HepG2 (cell line): Measurements from ENCODE around the gene NELFCD. TPM values are rescaled to one million over a fixed set of nuclear protein-coding genes. Genes with fewer than 3 reads are reported as not detected.

ENCODE experiments used
- AKAP8 ChIP-seq: sonication (generic); formaldehyde crosslinking; IDR thresholded peaks from 2 replicates; pipeline ENCODE4 v1.5.1; 2020; ENCODE audit warnings: mild to moderate bottlenecking, missing genetic modification reagents
- HOXA9 ChIP-seq: sonication (generic); formaldehyde crosslinking; IDR thresholded peaks from 2 replicates; pipeline ENCODE4 v1.8.1; 2022; ENCODE audit warnings: missing genetic modification reagents, mild to moderate bottlenecking, moderate library complexity, borderline replicate concordance
- IRF2 ChIP-seq: IDR thresholded peaks from 2 replicates; pipeline ENCODE4 v1.6.1; 2018; ENCODE audit warnings: missing genetic modification reagents, missing compliant biosample characterization
- KLF9 ChIP-seq: IDR thresholded peaks from 2 replicates; pipeline ENCODE4 v1.6.1; 2016; ENCODE audit warnings: low read depth
- MEF2D ChIP-seq: sonication (generic); formaldehyde crosslinking; IDR thresholded peaks from 2 replicates; pipeline ENCODE4 v1.5.1; 2020; ENCODE audit warnings: mild to moderate bottlenecking, missing genetic modification reagents
- PITX1 ChIP-seq: sonication (generic); formaldehyde crosslinking; IDR thresholded peaks from 2 replicates; pipeline ENCODE4 v1.5.1; 2020; ENCODE audit warnings: mild to moderate bottlenecking, missing genetic modification reagents
- RFX3 ChIP-seq: IDR thresholded peaks from 2 replicates; pipeline ENCODE4 v1.6.1; 2016; ENCODE audit warnings: missing biosample characterization, missing genetic modification reagents
- SIN3B ChIP-seq: fragments of 150-350 bp; IDR thresholded peaks from 2 replicates; pipeline ENCODE4 v1.6.1; 2014; ENCODE audit warnings: low read length
- SNAPC4 ChIP-seq: sonication (generic); formaldehyde crosslinking; IDR thresholded peaks from 2 replicates; pipeline ENCODE4 v1.4.0; 2020; ENCODE audit warnings: mild to moderate bottlenecking, missing genetic modification reagents
- TIGD3 ChIP-seq: sonication (generic); formaldehyde crosslinking; IDR thresholded peaks from 2 replicates; pipeline ENCODE4 v1.5.1; 2020; ENCODE audit warnings: mild to moderate bottlenecking, missing genetic modification reagents, borderline replicate concordance
- TMF1 ChIP-seq: sonication (generic); formaldehyde crosslinking; IDR thresholded peaks from 2 replicates; pipeline ENCODE4 v1.8.1; 2022; ENCODE audit warnings: low read depth, missing genetic modification reagents
- ZHX1 ChIP-seq: sonication (generic); formaldehyde crosslinking; IDR thresholded peaks from 2 replicates; pipeline ENCODE4 v1.8.1; 2022; ENCODE audit warnings: low read depth, mild to moderate bottlenecking, missing genetic modification reagents
- ZNF138 ChIP-seq: sonication (generic); formaldehyde crosslinking; IDR thresholded peaks from 2 replicates; pipeline ENCODE4 v1.5.0; 2020; ENCODE audit warnings: mild to moderate bottlenecking, low read depth, missing genetic modification reagents
- ZNF562 ChIP-seq: sonication (generic); formaldehyde crosslinking; IDR thresholded peaks from 2 replicates; pipeline ENCODE4 v1.8.0; 2022; ENCODE audit warnings: missing genetic modification reagents, borderline replicate concordance
- ZNF564 ChIP-seq: sonication (generic); formaldehyde crosslinking; IDR thresholded peaks from 2 replicates; pipeline ENCODE4 v1.8.1; 2023; ENCODE audit warnings: mild to moderate bottlenecking, missing genetic modification reagents
- ZNF781 ChIP-seq: sonication (generic); formaldehyde crosslinking; IDR thresholded peaks from 2 replicates; pipeline ENCODE4 v1.5.1; 2020; ENCODE audit warnings: borderline replicate concordance, mild to moderate bottlenecking, missing genetic modification reagents; ENCODE audit errors: not compliant biosample characterization
- polyA plus RNA-seq, 8 experiments: library from polyadenylated mRNA; depleted of rRNA in 3 of 8; stranded (reverse) in 7 of 8; unstranded in 1 of 8; fragments of >200 nt; fragmentation: Illumina TruSeq in 4 of 8; extraction: Trizol in 4 of 8; gene quantifications; 2 replicates each; pipeline versions ENCODE4 v1.2.1 to v1.2.3, GENCODE V29; 2011 to 2016; ENCODE audit warnings: low read depth in 4 of 8, missing spikeins in 1 of 8, mixed read lengths in 1 of 8; ENCODE audit not compliant: insufficient read depth in 1 of 8
- total RNA-seq, 5 experiments: library from RNA; depleted of rRNA; stranded (reverse); fragments of >200 nt; fragmentation: Illumina TruSeq; extraction: Trizol; gene quantifications; 2 replicates each; pipeline ENCODE4 v1.2.3, GENCODE V29; 2016; ENCODE audit warnings: low read depth in 1 of 5

Gene NELFCD
- total and polyA plus RNA-seq, 2 of the 13 experiments (the other 11 are each of a cell fraction or from before 2014, with no cell fraction given), result 159 to 203 TPM

GRCh38 chr20:59004763-59005522, 23.9 kb downstream of the NELFCD start (continued):
- TF ChIP-seq SNAPC4 (CRISPR knock-in tag) (no peak), SIN3B (no peak), TIGD3 (CRISPR knock-in tag) (no peak), HOXA9 (CRISPR knock-in tag) (no peak), RFX3 (CRISPR knock-in tag) (no peak), IRF2 (CRISPR knock-in tag) (peak; percentile 34; the same call in 1 of the 2 replicates), AKAP8 (CRISPR knock-in tag) (no peak; the same call in 1 of the 2 replicates), ZNF562 (CRISPR knock-in tag) (no peak), ZNF781 (CRISPR knock-in tag) (no peak), KLF9 (CRISPR knock-in tag) (no peak), PITX1 (CRISPR knock-in tag) (peak; percentile 15; the same call in 1 of the 2 replicates), TMF1 (no peak), ZHX1 (CRISPR knock-in tag) (no peak), MEF2D (CRISPR knock-in tag) (0 out of 2 replicates have a peak, but pooled peaks have one; percentile 21), ZNF138 (CRISPR knock-in tag) (no peak), ZNF564 (no peak)
